Pulmonary artery endothelial cell (primary cell): ENCODE measurements around the gene IL4. TPM values are rescaled to one million over a fixed set of nuclear protein-coding genes. Genes with fewer than 3 reads are reported as not detected.
"Not testable (repeated sequence)": the region's sequence is repeated elsewhere in the genome, so short reads cannot be mapped to it uniquely, and the experiment has no call there.

Source experiments
- DNase-seq: peaks from one replicate; pipeline ENCODE4 v3.0.0-alpha.2; 2011; ENCODE audit warnings: low read depth, low spot score
- total RNA-seq: library from RNA; depleted of rRNA; stranded (reverse); fragments of >200 nt; gene quantifications from 2 replicates; pipeline ENCODE4 v1.2.3, GENCODE V29; 2014

IL4 gene
- total RNA-seq, 1 donor from 2014 or later: not detected

DNA sequence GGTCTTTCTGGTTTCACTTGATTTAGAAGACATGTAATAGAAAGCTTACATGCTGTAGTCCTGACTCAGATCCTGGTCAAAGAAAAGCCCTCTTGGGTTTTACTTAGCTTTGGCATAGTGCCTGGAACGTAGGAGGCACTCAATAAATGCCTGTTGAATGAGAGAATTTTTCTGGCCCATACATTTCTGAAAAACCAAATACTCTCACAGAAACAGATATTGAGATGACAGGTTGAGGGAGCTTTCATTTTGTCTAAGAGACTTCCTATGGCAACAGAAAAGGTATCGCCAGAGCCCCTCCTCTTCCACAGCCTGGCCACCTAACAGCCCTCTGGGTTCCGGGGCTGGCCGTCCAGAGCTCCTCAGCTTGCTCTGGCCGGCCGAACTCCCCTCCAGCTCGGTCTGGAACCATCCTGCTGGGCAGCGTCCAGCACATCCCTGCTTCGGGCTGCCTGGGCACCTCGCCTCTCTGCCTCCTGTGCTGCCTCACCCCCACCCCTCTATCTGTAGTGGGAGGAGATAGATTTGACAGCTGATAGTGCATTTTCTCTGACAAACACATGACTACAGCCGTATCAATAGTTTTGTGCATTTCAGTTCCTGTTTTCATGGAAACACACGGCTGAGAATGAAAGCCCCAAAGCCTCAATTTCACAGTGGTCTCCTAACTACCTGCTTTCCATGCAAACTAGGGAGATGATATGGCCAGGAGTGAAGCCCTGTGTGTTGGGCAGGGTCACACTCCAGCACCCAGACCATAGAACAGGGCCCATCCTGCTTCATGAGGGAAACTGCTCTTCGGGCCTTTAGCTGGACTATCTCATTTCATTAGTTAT lies 1.1 kb downstream of the IL4 start:
- peak; percentile 64 for DNase-seq

DNA sequence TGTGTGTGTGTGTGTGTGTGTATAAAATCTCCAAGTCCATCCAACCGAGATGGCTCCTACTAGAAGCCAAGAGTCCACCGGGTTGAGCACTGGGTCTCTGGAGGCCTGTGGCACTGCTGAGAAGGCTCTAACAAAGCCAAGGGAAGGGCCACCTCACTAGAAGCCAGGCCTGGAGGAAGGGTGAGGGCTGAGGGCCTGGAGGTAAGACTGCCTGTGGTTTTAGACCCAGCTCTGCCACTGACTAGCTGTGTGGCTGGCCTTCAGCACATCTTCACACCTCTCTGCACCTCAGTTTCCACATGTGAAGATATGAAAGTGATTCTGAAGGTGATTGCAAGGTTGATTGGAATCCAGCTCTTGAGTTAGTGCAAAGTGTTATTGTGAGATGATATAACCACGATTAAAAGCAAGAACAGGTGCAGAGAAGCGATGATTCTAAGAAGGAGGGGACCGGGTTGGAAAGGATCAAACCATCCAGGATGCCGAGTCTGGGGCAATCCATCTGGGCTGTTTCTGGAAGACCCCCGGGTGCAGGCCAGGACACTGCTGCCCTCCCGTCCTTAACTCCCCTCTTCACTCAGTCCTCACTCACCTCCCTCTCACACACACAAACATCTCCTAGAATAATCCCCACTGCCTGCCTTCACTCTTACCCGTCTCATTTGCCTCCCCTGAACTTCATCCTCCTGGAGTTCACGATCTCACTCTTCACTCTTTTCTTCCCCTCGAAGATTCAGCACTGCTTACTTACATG lies 2.3 kb downstream of the IL4 start:
- no peak for DNase-seq

DNA sequence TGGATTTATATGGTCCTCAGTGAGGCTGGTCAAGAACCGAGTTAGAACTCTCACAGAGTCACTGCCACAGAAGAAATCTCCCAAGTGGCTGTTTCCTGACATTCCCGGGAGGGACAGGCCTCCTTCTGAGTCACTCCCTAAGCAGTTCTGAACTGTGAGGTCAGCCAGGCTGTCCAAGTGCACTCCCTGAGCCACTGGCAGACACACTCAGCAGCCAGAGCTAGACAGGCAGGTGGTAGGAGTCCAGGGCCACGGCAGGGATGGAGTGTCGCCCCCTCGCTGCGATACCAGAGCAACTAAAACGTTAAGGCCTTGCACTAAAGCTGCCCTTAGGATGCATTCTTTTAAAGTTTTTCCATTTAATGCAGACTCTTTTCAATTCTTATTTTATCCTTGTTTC lies 3.4 kb downstream of the IL4 start:
- peak; percentile 51 for DNase-seq

DNA sequence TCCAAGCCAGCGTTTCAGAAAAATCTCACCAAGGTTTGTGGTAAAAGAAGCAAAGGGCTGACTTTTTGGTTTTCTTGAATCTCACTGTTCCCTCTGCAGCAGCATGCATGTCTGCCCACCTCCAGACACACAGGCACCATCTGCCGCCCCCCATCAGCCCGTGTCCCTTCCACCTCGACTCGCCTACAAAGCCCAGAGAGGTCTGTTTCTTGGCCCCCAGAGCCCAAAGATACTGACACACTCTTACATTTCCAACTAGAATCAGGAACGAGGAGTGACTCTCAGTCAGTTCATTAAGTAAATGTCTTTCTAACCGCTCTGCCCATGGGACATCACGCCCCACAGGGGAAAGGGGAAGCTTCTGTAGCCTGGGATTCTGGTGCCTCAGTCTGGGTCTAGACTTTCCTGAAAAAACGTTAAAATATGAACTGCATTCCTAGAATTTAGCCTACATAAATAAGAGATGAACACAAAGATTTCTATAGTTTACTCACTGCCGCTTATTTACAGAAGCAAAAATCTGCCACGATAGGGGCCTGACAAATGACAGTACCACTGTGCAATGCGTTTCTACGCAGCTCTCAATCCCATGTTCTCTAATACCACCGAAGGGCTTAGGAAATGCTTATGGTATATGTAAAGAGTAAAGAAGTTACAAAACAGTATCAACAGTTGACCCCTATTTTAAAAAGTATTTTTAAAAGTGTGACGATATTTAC lies 4.1 kb downstream of the IL4 start:
- DNase-seq: no peak

DNA sequence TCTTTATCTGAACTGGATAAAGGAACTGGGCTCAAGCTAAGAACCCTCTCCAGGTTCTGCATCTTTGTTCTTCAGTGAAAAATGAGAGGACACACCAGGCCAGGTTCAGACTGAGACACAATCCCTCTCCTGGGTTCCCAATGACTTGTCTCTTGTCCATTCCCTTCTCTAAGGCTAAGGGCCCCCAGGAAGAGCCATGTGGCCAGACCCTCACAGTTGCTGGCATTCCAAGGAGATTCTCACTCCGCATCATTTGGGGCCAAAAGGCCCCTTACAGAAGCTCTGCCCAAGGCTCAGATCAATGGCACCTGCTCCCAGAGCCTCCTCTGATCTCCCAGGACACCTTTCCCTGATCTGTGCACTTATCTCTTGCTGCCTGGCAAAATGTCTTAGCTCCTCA lies 4.9 kb downstream of the IL4 start:
- no peak for DNase-seq

DNA sequence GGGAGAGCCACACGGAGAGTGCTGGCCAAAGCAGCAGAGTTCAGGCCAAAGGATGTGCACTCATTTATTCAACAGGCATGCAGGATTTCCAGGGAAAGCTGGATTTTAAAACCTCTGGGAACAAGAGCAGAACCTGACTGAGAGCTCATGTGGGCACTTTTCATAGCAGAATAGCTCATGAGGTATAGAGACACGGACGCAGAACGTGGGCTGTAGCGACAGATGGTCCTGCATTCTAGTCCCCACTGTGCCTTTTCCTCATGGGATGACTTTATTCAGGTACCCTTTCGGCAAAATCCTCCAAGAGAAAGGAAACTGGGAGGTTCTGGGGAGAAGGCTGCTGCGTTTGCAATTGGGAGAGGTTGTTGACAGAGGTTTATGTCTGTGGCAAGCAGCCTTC lies 5.4 kb downstream of the IL4 start:
- DNase-seq: no peak

DNA sequence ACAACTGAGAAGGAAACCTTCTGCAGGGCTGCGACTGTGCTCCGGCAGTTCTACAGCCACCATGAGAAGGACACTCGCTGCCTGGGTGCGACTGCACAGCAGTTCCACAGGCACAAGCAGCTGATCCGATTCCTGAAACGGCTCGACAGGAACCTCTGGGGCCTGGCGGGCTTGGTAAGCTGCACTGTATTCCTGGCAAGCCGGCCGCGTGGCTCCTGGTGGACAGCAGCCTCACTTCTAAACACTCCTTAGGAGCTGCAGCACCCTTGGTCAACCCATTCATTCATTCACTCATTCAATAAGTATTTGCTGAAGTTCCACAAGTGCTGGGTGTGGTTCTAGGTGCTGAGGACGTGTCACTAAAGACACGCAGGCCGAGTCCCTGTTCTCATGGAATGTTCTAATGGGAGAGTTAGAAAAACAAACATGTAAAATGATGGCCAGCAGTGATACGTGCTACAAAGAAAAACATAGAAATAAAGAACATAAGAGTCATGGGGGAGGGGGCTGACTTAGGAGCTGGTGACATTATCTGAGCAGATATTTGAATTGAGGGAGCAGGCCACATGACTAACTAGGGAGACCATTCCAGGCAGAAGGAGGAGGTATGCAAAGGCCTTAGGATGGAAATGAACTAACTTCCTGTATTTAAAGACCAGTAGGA lies 6.1 kb downstream of the IL4 start:
- DNase-seq: no peak

DNA sequence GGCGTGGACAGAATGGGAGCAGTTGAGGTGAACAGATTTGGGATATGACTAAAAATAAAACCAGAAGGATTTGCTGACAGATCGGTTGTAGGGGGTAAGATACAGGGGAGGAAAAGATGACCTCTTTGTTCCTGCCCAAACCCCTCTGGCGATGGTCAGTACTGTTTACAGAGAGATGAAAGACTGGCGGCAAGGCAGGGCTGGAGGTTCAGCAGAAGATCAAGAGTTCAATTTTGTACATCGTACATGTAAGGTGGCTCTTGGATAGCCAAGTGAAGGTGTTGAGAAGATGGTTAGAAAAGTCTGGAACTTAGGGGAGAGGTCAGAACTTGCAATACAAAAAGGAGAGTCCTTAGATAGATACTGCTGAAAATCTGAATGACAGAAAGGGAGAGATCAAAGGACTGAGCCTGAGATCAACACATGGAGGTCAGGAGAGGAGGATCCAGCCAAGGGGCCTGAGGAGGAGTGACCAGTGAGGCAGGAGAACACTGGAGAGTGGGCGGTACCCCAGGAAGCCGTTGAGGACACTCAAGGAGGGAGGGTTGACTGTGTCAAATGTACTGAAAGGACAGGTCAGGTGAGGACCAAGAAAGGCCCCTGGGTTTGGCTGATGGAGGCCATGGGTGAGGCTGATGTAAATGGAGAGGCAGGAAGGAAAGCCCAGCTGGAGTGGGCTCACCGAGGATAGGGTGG lies 7.1 kb downstream of the IL4 start:
- no peak for DNase-seq

DNA sequence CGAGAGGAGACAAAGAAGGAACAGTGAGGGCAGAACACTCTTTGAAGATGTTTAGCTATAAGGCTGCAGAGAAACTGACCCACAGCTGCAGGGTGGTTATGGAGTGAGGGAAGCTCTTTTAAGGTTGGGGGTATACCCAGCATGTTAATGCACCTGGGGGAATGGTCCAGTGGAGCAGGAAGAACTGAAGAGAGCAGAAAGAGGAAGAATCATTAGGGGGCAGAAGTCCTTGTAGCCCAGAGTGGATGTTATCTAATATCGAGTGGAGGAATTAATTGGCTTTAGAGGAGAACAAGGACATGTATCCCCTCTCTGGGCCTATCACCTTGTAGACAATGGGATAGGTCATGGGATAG lies 7.7 kb downstream of the IL4 start:
- DNase-seq: no peak

DNA sequence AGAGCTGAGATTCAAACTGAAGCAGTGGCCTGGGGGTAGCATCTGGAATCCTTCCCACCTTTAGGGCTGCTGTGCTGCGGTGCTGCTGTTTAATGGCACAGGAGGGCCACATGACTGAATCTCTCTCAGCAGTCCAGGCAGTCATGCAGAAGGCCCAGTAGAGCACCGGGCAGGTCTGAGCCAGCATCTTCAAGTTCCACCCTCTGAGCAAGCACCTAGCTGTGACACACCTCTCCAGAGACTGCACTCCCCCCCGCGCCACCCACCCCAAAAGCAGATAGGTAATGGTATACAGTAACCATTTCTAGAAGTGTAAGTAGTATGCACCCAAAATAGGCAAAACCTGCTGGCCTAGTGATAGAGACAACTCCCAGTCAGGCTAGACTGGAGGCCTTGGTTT lies 8.2 kb downstream of the IL4 start:
- no peak for DNase-seq

DNA sequence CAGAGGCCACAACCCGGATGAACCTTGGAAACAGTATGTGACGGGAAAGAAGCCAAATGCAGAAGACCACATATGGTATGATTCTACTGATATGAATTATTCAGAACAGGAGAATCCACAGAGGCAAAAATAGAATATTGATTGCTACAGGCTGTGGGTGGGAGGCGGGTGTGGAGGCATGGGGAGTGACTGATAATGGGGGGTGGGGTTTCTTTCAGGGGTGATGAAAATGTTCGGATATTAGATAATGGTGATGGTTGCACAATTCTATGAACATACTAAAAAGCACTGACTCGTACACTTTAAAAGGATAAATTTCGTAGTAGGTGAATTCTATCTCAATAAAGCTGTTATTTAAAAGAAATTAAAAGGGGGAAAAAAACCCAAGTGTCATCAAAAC lies 10.7 kb downstream of the IL4 start:
- no peak for DNase-seq

DNA sequence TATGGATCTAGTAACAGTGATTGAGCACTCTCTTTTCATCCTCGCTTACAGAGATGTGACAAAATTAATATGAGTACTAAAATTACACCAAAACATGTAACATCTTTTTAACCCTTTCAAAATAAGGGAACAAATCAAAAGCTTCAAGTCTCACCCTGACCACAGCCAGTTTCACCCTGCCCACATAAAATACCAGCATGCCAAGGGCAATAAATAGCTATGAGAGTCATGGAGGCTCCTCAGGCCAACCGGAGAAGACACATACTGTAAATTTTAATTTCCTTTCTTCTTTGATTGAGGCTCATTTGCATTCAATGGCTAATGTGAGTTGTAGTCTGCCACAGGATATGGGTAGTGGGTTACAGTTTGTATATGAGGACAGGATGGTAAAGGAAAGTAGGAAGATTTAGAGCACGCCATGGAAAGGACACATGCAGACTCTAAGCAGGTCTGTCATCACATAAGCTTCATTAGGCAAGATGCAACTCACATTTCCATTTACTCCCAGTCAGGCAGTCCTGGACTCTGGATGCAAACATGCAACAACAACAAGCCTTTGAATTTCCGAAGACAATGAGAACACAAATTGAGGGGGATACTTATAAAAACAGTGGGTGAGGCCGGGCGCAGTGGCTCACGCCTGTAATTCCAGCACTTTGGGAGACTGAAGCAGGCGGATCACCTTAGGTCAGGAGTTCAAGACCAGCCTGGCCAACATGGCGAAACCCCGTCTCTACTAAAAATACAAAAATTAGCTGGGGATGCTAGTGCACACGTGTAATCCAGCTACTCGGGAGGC lies 11.3 kb downstream of the IL4 start:
- no peak for DNase-seq

DNA sequence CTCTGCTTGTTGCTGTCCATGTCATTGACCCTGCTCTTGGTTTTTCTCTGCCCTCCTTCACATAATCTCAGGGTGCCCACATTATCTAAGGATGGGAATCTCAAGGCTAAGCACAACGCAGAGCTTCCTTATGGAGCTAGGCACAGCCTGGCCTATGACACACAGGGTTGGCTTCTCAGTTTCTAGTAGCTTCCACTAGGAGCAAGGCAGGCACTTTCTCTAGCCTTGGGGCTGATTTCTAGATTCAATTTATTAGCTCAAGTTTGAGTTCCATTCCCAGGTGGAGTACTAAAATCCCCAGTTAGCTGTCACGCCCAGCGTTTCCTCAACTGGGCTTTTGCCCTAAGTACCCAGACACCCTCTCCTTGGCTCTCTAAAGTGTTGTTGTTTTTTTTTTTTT lies 12.4 kb downstream of the IL4 start:
- no peak for DNase-seq

DNA sequence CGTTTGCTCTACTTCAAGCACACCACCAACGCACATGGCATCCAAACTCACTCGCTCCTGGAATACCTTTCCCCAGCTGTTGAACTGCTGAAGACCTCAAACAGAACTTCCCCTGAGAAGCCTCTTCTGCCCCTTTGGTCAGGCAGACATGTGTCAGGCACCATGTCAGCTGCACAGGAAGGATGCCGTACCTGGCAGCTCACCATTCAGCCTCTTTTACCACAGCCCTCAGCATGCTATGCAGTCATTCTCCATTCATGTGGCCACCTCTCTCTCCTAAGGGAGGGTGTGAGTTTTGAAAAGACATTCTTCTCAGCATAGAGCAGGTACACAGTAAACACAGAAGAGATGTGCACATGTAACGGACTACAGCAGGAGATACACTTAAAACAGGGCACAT lies 14.2 kb downstream of the IL4 start:
- no peak for DNase-seq

DNA sequence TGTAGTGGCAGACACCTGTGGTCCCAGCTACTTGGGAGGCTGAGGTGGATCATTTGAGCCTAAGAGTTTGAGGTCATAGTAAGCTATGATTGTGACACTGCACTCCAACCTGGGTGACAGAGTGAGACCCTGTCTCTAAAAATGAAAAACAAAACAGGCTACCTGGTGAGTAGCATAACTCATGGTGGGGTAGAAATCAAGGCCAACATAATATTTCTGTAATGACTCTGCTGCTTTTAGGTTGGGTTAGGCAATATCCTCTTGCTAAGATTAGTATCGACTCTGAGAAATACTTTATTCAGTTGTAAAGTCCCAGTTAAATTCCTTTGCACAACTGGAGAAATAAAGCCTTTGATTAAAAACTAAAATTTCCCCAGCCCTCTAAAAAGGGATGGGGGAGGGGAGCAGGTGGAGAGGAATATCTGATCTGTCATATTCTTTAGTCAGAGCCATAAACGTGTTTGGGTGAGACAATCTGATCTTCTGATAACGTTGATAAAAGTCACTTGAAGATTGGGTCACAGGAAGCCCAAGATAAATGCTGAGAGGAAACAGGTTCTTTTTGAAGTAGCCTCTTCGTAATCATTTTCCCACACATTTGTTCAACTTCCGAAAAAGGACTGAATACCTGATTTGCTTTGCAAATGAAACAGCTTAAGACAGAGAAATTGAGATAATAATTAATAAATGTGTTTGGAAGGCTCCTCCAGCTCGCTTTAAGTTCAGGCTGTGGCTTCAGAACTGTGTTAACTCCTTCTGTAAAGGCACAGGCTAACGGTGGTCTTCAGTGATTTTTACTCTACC lies 14.9 kb downstream of the IL4 start:
- DNase-seq: no peak

DNA sequence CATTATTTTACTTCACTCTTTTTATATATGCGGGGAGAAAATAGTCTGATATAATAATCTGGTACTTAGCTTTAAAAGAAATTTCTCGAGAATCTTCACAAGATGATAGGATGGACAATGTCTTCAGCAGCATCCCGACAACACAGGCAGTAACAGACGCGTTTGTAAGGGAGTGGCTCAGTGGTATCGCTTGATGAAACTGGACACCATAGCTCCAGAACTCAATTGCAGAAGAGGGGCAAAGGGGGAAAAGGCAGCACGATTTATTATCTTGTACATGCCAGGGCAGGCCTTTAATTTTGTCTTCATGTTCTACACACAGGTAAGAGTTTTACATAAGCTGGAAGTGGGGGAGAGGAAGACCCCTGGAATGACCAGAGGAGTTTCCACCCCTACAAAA lies 15.7 kb downstream of the IL4 start:
- DNase-seq: no peak

DNA sequence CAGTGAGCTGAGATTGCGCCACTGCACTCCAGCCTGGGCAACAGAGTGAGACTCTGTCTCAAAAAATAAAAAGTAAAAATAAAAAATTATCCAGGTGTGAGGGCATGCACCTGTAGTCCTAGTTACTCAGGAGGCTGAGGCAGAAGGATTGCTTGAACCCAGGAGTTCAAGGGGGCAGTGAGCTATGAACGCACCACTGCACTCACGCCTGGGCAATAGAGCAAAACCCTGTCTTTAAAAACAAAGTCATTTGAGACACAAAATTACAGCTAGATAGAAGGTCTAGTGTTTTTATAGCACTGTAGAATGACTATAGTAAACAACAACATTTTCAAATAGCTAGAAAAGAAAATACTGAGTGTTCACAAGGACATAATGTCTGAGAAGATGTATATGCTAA lies 16.4 kb downstream of the IL4 start:
- no peak for DNase-seq

DNA sequence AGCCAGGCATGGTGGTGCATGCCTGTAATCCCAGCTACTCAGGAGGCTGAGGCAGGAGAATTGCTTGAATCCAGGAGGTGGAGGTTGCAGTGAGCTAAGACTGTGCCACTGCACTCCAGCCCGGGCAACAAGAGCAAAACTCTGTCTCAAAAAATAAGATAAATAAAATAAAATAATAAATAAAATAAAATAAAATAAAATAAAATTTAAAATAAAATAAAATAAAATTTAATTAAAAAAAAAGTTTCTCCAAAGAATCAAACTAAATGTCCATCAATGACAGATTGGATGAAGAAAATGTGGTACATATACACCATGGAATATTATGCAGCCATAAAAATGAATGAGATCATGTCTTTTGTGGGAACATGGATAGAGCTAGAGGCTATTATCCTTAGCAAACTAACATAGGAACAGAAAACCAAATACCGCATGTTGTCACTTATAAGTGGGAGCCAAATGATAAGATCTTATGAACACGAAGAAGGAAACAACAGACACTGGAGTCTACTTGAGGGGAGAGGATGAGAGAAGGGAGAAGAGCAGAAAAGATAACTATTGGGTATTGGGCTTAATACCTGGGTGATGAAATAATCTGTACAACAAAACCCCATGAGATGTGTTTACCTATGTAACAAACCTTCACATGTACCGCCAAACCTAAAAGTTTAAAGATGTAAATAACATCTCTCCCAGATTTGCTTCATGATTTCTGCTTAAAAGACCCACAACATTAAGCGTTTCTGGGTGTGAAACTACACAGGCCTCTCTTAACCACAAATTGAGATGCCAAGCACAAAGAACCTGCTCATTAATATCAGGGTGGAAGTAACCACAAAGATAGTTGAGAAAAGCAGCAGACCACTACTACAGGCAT lies 18.2 kb downstream of the IL4 start:
- DNase-seq: not testable (repeated sequence)

DNA sequence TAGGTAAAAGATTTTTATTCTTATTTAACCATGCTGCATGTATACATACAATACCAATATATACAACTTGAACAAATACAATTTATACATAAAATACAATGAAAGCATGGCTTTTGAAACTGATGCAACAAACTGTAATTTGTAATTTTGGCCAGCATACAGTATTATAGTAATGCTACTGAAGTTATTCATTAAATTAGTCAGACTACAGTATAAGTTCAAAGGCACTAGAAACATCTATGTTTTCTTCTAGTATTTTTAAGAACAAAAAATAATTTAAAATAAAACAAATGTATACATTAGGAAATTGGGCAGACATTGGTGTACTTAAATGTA lies 18.8 kb downstream of the IL4 start:
- no peak for DNase-seq
